IMR-90 (cell line): ENCODE results near the gene SLF2. TPM values are rescaled to one million over a fixed set of nuclear protein-coding genes. Genes with fewer than 3 reads are reported as not detected.

Experiments
- ATAC-seq: fragments of 200-7000 bp; cut with Tn5 transposase; 2 replicates; pipeline ENCODE4 v1.9.1; 2020; ENCODE audit warnings: low read depth, mild to moderate bottlenecking, moderate library complexity
- BruUV-seq: library from RNA; stranded (reverse); fragments of 400-500 nt; replicated peaks from 2 replicates; lab custom pipeline; 2021; lab: Mats Ljungman, UMichigan
- CTCF ChIA-PET: fragments of 300-600 bp; formaldehyde crosslinking; extraction: SDS; loops from one replicate; lab custom pipeline; 2021; ENCODE audit warnings: antibody characterized with exemption; lab: Yijun Ruan, JAX
- POLR2A ChIA-PET: fragments of 300-600 bp; sonication (Branson Sonifier 250); formaldehyde crosslinking; loops from one replicate; lab custom pipeline; 2022; ENCODE audit warnings: antibody characterized with exemption; ENCODE audit not compliant: unreplicated experiment; lab: Charles Lee
- DNase-seq: peaks from one replicate; pipeline ENCODE4 v3.0.0; 2013
- H2AFZ ChIP-seq: replicated peaks from 2 replicates; pipeline ENCODE3; 2013; ENCODE audit warnings: low read length, mild to moderate bottlenecking; ENCODE audit not compliant: poor library complexity
- H2AK5ac ChIP-seq: 2 replicates; pipeline ENCODE4 v1.6.1; 2013; ENCODE audit warnings: low read depth, low read length, inconsistent platforms
- H2AK9ac ChIP-seq: replicated peaks from 2 replicates; pipeline ENCODE3; 2013; ENCODE audit warnings: mild to moderate bottlenecking, low read depth, low read length, moderate library complexity; ENCODE audit not compliant: poor library complexity
- H2BK120ac ChIP-seq: 2 replicates; pipeline ENCODE4 v1.6.1; 2013; ENCODE audit warnings: low read depth, low read length, inconsistent platforms
- H2BK15ac ChIP-seq: 3 replicates; pipeline ENCODE4 v1.6.1; 2013; ENCODE audit warnings: low read depth, low read length, inconsistent platforms
- H2BK20ac ChIP-seq: 2 replicates; pipeline ENCODE4 v1.6.1; 2013; ENCODE audit warnings: low read depth, mild to moderate bottlenecking, inconsistent platforms, low read length, moderate library complexity
- H2BK5ac ChIP-seq: 2 replicates; pipeline ENCODE4 v1.6.1; 2013; ENCODE audit warnings: mild to moderate bottlenecking, low read depth, low read length, inconsistent platforms; ENCODE audit not compliant: poor library complexity, severe bottlenecking
- H3K14ac ChIP-seq: replicated peaks from 2 replicates; pipeline ENCODE4 v1.6.1; 2013; ENCODE audit warnings: low read depth, low read length, inconsistent platforms
- H3K18ac ChIP-seq: 2 replicates; pipeline ENCODE4 v1.6.1; 2013; ENCODE audit warnings: low read depth, low read length, control low read depth
- H3K23ac ChIP-seq: 2 replicates; pipeline ENCODE4 v1.6.1; 2013; ENCODE audit warnings: low read depth, low read length, inconsistent platforms
- H3K27ac ChIP-seq: 2 replicates; pipeline ENCODE4 v1.5.1; 2013; ENCODE audit warnings: mild to moderate bottlenecking, control low read depth, low read length; ENCODE audit not compliant: insufficient read depth
- H3K27me3 ChIP-seq: 2 replicates; pipeline ENCODE4 v1.6.1; 2013; ENCODE audit warnings: low read length; ENCODE audit not compliant: control insufficient read depth, insufficient read depth
- H3K36me3 ChIP-seq: 2 replicates; pipeline ENCODE4 v1.6.1; 2013; ENCODE audit warnings: low read length, mixed read lengths; ENCODE audit not compliant: control insufficient read depth, insufficient read depth
- H3K4ac ChIP-seq: 2 replicates; pipeline ENCODE4 v1.6.1; 2013; ENCODE audit warnings: low read depth, low read length, inconsistent platforms
- H3K4me1 ChIP-seq: 2 replicates; pipeline ENCODE4 v1.6.1; 2013; ENCODE audit warnings: low read length, mixed read lengths; ENCODE audit not compliant: control insufficient read depth, insufficient read depth
- H3K4me2 ChIP-seq: 2 replicates; pipeline ENCODE4 v1.6.1; 2013; ENCODE audit warnings: low read depth, mild to moderate bottlenecking, control low read depth, low read length, moderate library complexity
- H3K4me3 ChIP-seq: 2 replicates; pipeline ENCODE4 v1.5.1; 2013; ENCODE audit warnings: low read depth, mild to moderate bottlenecking, control low read depth, low read length, moderate library complexity; ENCODE audit not compliant: insufficient read depth
- H3K56ac ChIP-seq: 2 replicates; pipeline ENCODE4 v1.6.1; 2013; ENCODE audit warnings: low read length, inconsistent platforms; ENCODE audit not compliant: insufficient read depth; ENCODE audit errors: extremely low read depth
- H3K79me1 ChIP-seq, 2 experiments: 2 replicates each; pipeline ENCODE4 v1.6.1; 2013; ENCODE audit warnings: low read length in 2 of 2, inconsistent platforms in 1 of 2, low read depth in 1 of 2
- H3K9ac ChIP-seq: 2 replicates; pipeline ENCODE4 v1.6.1; 2013; ENCODE audit warnings: low read depth, low read length, control low read depth
- H3K9me1 ChIP-seq: 2 replicates; pipeline ENCODE4 v1.6.1; 2013; ENCODE audit warnings: low read length, inconsistent platforms; ENCODE audit not compliant: insufficient read depth
- H3K9me3 ChIP-seq: 2 replicates; pipeline ENCODE4 v1.6.1; 2013; ENCODE audit warnings: low read length; ENCODE audit not compliant: control insufficient read depth, insufficient read depth
- H4K20me1 ChIP-seq: 2 replicates; pipeline ENCODE4 v1.6.1; 2013; ENCODE audit warnings: low read length, inconsistent platforms; ENCODE audit not compliant: insufficient read depth
- H4K5ac ChIP-seq: 2 replicates; pipeline ENCODE4 v1.6.1; 2013; ENCODE audit warnings: mild to moderate bottlenecking, low read depth, low read length, control low read depth
- H4K8ac ChIP-seq, 2 experiments: 2 replicates each; pipeline ENCODE4 v1.6.1; 2013; ENCODE audit warnings: low read depth in 2 of 2, low read length in 2 of 2, control low read depth in 1 of 2, inconsistent platforms in 1 of 2
- H4K91ac ChIP-seq: 2 replicates; pipeline ENCODE4 v1.6.1; 2013; ENCODE audit warnings: low read depth, low read length, inconsistent platforms; ENCODE audit not compliant: insufficient read depth
- BHLHE40 ChIP-seq: fragments of 150-350 bp; IDR thresholded peaks from 2 replicates; pipeline ENCODE4 v1.6.1; 2016; ENCODE audit warnings: mild to moderate bottlenecking, low read depth, low read length
- CEBPB ChIP-seq: IDR thresholded peaks from 2 replicates; pipeline ENCODE4 v1.6.1; 2012; ENCODE audit warnings: low read depth, low read length, improper control_type of control experiment
- CHD1 ChIP-seq: IDR thresholded peaks from 2 replicates; pipeline ENCODE4 v1.6.1; 2012; ENCODE audit warnings: low read depth, low read length, improper control_type of control experiment
- CTCF ChIP-seq: conservative IDR thresholded peaks from 2 replicates; pipeline ENCODE4 v1.5.1; 2012; ENCODE audit warnings: mild to moderate bottlenecking, low read depth, low read length, improper control_type of control experiment
- FOS ChIP-seq: fragments of 150-350 bp; IDR thresholded peaks from 2 replicates; pipeline ENCODE4 v1.6.1; 2016; ENCODE audit warnings: low read depth, low read length
- MAFK ChIP-seq: IDR thresholded peaks from 2 replicates; pipeline ENCODE4 v1.6.1; 2012; ENCODE audit warnings: low read depth, low read length, improper control_type of control experiment
- MAZ ChIP-seq: IDR thresholded peaks from 2 replicates; pipeline ENCODE4 v1.6.1; 2012; ENCODE audit warnings: low read depth, mild to moderate bottlenecking, low read length, improper control_type of control experiment, moderate library complexity, borderline replicate concordance
- MXI1 ChIP-seq: IDR thresholded peaks from 2 replicates; pipeline ENCODE4 v1.6.1; 2012; ENCODE audit warnings: low read depth, mild to moderate bottlenecking, low read length, moderate library complexity, borderline replicate concordance
- NFE2L2 ChIP-seq: fragments of 150-350 bp; IDR thresholded peaks from 2 replicates; pipeline ENCODE4 v1.6.1; 2016; ENCODE audit warnings: low read depth, mild to moderate bottlenecking, low read length
- POLR2A ChIP-seq: IDR thresholded peaks from 2 replicates; pipeline ENCODE4 v1.6.1; 2012; ENCODE audit warnings: mild to moderate bottlenecking, low read depth, low read length
- RAD21 ChIP-seq: IDR thresholded peaks from 2 replicates; pipeline ENCODE4 v1.6.1; 2012; ENCODE audit warnings: low read length, improper control_type of control experiment
- RCOR1 ChIP-seq: IDR thresholded peaks from 2 replicates; pipeline ENCODE4 v1.6.1; 2012; ENCODE audit warnings: mild to moderate bottlenecking, low read length, improper control_type of control experiment; ENCODE audit not compliant: insufficient replicate concordance
- RFX5 ChIP-seq: IDR thresholded peaks from 2 replicates; pipeline ENCODE4 v1.8.0; 2012; ENCODE audit warnings: low read depth, mild to moderate bottlenecking, low read length, moderate library complexity
- SMC3 ChIP-seq: fragments of 150-350 bp; IDR thresholded peaks from 2 replicates; pipeline ENCODE4 v1.6.1; 2016; ENCODE audit warnings: low read depth, mild to moderate bottlenecking, antibody characterized with exemption, low read length, moderate library complexity
- WGBS, 2 experiments: methylation state at CpG; one replicate each; pipeline versions ENCODE4 v1.1.5 to v1.1.7; 2013; ENCODE audit warnings: missing lambda C conversion rate in 2 of 2; ENCODE audit not compliant: insufficient read length in 1 of 2; ENCODE audit errors: extremely low coverage in 2 of 2; 5-methylcytosine and 5-hydroxymethylcytosine counted together
- dilution Hi-C: fragments of 300-500 bp; cut with HindIII; formaldehyde crosslinking; loops from one replicate; pipeline ENCODE4 v1.14.3; 2018; ENCODE audit warnings: low sequenced_read_pairs; ENCODE audit not compliant: unreplicated experiment
- in situ Hi-C: fragments of 300-500 bp; cut with MboI; formaldehyde crosslinking; loops from 3 replicates; pipeline ENCODE4 v1.14.3; 2019; ENCODE audit warnings: low sequenced_read_pairs, inconsistent platforms, mixed read lengths
- intact Hi-C: fragments of 100-400 bp; cut with micrococcal nuclease; formaldehyde crosslinking; loops from 2 replicates; pipeline ENCODE4 v1.10.0; 2022
- polyA plus RNA-seq, 3 experiments: library from polyadenylated mRNA; depleted of rRNA; stranded (reverse); fragments of >200 nt; gene quantifications; 2 replicates each; pipeline ENCODE4 v1.2.3, GENCODE V29; 2012; ENCODE audit warnings: low replicate concordance in 1 of 3
- total RNA-seq: library from RNA; depleted of rRNA; stranded (reverse); fragments of >200 nt; gene quantifications from 2 replicates; pipeline ENCODE4 v1.2.3, GENCODE V29; 2012
- TF ChIP-seq, protein P1 (sequence below): fragments of 150-350 bp; IDR thresholded peaks from 2 replicates; pipeline ENCODE4 v1.6.1; 2017; ENCODE audit warnings: mild to moderate bottlenecking, antibody characterized with exemption, low read length, low read depth

The SLF2 gene
- total and polyA plus RNA-seq, 2 of the 4 experiments (the other 2 are of a cell fraction): 8.5 to 21.7 TPM

DNA sequence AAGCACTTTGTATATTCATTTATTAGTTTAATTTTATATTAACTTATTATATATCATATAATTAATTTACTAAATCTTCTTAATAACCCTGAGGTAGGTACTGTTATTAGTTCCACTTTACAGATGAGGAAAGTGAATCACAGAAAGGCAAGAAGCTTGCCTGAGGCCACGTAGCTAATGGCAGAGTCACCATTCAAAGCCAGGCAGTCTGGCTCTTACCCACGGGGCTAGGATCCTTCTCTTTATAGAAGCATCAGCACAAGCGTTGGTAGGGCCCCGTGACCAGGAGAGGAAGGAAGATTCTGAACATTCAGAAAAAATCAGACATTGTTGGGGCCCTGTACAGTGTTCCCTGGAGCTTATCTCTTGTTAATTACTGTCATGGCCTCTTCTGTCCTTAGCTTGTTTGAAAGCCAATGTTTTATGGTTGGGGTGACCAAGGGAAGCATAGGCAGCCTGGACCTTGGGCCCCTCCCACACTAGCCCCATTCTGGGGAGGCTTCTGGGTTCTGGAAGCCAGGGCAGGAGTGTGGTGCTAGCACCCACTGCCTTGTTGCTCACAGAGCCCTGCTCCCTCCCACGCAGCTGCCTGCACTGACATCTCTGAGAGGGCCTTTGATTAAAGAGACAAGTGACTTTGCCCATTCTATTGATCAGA, 31.1 kb upstream of the SLF2 start:
- Histone ChIP-seq H3K4me2 (no peak overlapping the region), H4K5ac (peak overlapping the region; percentile 50; the same call in 1 of the 2 replicates), H3K4ac (peak overlapping the region; percentile 74), H3K18ac (peak overlapping the region; percentile 42), H2BK5ac (no peak overlapping the region), H3K4me1 (peaks cover 24% of the 10 kb centered on the region), H2BK15ac (peak overlapping the region; percentile 79; the same call in 2 of the 3 replicates), H2AK5ac (peak overlapping the region; percentile 27), H3K27me3 (no peaks in the 10 kb centered on the region), H2BK120ac (peak overlapping the region; percentile 92; the same call in 1 of the 2 replicates), H2AFZ (peak overlapping the region; percentile 60), H3K23ac (peak overlapping the region; percentile 23; the same call in 1 of the 2 replicates), H3K14ac (peak overlapping the region; percentile 16), H3K9ac (no peak overlapping the region), H3K9me1 (peaks cover 4% of the 10 kb centered on the region; the same call in 1 of the 2 replicates), H4K20me1 (no peaks in the 10 kb centered on the region), H2AK9ac (peak overlapping the region; percentile 43), H3K36me3 (no peaks in the 10 kb centered on the region), H3K56ac (no peak overlapping the region), H3K27ac (no peak overlapping the region; the same call in 1 of the 2 replicates), H3K79me1 (no peaks in the 10 kb centered on the region), H4K91ac (peak overlapping the region; percentile 57), H3K9me3 (no peaks in the 10 kb centered on the region), H2BK20ac (peak overlapping the region; percentile 56; the same call in 1 of the 2 replicates), H3K4me3 (no peak overlapping the region), H4K8ac (peak overlapping the region; percentile 48 to 75; a peak in 3 of 4 replicates)
- no TSS peak for BruUV-seq
- ChIA-PET CTCF (interaction anchor here (0.7 to 1.0 kb wide), 2 partner anchors 9 to 133 kb away, joined by 3 read pairs; no protein-coding TSS in a partner anchor), POLR2A (no interaction called here)
- intact Hi-C loops: no loop called here
- ATAC-seq: no peak
- dilution Hi-C loops: no loop called here
- in situ Hi-C loops: loop anchor here (5.0 to 25.0 kb wide), 2 partner anchors 319 to 544 kb away; partner anchors contain the start of genes PKD2L1 and SCD
- WGBS, 2 experiments: 86% methylated on average over 1 of the region's 5 CpGs; no CpG with 5 or more reads in 1 of the 2 experiments
- DNase-seq: no peak
- TF ChIP-seq NFE2L2: no peak
- TF ChIP-seq RFX5: no peak
- TF ChIP-seq MAFK: no peak
- no peak for TF ChIP-seq CEBPB
- TF ChIP-seq CHD1: no peak
- no peak for TF ChIP-seq MAZ
- TF ChIP-seq MXI1: no peak
- no peak for TF ChIP-seq RAD21
- TF ChIP-seq CTCF: no peak
- no peak for TF ChIP-seq SMC3
- TF ChIP-seq RCOR1: no peak
- no peak for TF ChIP-seq FOS
- no peak for TF ChIP-seq POLR2A
- TF ChIP-seq BHLHE40: no peak
- TF ChIP-seq, protein P1, sequence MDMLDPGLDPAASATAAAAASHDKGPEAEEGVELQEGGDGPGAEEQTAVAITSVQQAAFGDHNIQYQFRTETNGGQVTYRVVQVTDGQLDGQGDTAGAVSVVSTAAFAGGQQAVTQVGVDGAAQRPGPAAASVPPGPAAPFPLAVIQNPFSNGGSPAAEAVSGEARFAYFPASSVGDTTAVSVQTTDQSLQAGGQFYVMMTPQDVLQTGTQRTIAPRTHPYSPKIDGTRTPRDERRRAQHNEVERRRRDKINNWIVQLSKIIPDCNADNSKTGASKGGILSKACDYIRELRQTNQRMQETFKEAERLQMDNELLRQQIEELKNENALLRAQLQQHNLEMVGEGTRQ: no peak
